GM12873 (cell line): ENCODE measurements around the gene ASTN2.

ENCODE experiments used
- TF ChIP-seq, protein P1 (sequence below): IDR thresholded peaks from 2 replicates; pipeline ENCODE4 v1.5.1; 2012; ENCODE audit warnings: low read depth, mild to moderate bottlenecking, moderate library complexity, low read length, control low read depth; ENCODE audit not compliant: insufficient read depth; ENCODE audit errors: missing control alignments

Gene ASTN2

DNA sequence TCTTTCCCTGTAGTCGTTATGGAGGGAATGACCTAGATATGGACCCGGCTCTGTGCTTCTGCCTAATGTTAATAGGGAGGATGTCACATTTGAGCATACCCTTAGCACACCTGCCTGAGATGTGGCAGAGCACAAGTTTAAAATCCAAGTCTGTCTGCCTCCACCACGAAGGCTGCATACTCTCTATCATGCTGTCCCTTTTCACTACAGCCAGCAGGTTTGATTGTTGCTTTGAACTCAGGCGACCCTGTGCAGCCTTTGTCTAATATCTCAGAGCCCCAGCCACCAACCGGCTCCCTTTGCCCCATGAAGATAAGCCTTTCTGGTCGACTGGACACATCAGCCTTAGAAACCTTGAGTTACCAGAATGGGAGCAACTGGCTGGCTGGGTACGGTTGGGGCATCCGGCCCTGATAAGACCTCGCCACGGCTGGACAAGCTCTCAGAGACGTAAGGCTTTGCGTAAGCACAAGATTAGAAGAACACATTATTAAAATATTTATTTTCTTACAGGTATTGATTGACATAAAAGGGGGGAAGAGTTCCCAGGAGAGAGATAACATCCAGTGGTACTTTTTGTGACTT, 949.8 kb downstream of the ASTN2 start:
- TF ChIP-seq, protein P1, sequence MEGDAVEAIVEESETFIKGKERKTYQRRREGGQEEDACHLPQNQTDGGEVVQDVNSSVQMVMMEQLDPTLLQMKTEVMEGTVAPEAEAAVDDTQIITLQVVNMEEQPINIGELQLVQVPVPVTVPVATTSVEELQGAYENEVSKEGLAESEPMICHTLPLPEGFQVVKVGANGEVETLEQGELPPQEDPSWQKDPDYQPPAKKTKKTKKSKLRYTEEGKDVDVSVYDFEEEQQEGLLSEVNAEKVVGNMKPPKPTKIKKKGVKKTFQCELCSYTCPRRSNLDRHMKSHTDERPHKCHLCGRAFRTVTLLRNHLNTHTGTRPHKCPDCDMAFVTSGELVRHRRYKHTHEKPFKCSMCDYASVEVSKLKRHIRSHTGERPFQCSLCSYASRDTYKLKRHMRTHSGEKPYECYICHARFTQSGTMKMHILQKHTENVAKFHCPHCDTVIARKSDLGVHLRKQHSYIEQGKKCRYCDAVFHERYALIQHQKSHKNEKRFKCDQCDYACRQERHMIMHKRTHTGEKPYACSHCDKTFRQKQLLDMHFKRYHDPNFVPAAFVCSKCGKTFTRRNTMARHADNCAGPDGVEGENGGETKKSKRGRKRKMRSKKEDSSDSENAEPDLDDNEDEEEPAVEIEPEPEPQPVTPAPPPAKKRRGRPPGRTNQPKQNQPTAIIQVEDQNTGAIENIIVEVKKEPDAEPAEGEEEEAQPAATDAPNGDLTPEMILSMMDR, result no peak

DNA sequence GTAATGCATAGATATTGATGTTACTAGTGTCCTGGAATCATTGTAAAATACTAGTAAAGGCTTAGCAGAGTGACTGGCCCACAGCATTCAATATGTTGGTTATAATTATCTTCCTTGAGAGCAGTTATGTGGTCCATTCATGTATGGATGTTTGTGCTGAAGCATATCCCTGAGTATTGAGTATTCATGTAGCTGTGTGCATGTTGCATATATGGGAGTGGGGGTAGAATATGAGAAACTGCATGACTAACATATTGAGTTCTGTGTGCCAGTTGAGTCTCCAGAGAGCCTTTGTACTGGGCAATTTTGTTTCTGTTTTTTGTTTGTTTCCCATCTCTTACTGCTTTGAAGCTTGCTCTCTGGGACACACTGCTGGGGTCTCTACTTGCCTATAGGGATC, 950.4 kb downstream of the ASTN2 start:
- TF ChIP-seq, protein P1, result no peak

DNA sequence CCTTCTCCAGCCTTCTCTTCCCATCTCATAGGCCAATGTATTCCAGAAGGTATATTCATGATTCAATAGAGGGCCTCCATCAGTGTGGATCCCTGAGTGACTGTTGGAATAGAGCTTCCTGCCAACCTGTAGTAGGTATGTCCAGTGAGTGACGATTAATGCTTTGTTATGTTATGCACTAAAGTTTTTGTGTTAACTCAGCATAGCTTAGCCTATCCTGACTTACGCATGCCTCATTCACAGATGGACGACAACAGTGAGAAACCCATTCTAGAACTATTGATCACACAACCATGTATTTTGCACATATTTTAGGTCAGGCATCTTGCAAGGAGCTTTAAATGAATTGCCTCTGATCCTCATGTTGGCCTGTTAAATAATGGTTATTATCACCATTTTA, 953.2 kb downstream of the ASTN2 start:
- TF ChIP-seq, protein P1, result no peak

DNA sequence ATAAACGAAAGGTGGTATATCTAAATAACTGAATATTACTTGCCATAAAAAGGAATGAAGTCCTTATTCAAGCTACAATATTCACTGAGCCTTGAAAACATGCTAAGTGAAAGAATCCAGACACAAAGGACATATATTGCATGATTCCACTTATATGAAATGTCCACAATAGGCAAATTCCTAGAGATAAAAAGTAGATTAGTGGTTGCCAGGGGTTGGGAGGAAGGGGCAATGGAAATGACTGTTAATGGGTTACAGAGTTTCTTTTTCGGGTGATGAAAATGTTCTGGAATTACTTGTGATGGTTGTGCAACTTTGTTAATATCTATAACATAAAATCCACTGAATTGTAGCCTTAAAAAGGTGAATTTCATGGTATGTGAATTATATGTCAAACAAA, 954.8 kb downstream of the ASTN2 start:
- TF ChIP-seq, protein P1, result no peak

DNA sequence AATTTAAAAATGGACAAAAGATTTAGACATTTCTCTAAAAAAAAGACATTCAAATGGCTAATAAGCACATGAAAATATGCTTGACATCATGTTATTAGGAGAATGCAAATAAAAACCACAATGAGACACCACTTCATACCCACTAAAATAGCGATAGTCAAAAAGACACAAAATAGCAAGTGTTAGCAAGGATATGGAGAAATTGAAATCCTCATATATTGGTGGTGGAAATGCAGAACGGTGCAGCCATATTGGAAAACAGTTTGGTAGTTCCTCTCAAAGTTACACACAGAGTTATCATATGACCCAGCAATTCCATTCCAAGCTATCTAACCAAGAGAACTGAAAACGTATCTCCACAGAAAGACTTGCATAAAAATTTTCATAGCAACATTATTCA, 955.3 kb downstream of the ASTN2 start:
- TF ChIP-seq, protein P1, result no peak

DNA sequence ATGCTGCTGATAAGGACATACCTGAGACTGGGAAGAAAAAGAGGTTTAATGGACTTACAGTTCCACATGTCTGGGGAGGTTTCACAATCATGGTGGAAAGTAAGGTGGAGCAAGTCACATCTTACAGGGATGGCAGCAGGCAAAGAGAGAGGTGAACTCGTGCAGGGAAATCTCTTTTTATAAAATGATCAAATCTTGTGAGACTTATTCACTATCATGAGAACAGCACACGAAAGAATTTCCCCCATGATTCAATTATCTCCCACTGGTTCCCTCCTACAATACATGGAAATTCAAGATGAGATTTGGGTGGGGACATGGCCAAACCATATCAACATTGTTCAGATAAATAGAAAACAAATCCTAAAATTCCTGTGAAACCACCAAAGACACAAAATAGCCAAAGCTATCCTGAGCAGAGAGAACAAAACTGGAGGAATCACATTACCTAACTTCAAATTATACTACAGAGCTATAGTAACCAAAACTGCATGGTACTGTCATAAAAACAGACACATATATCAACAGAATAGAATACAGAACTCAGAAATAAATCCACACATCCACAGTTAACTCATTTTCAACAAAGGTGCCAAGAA, 958.3 kb downstream of the ASTN2 start:
- TF ChIP-seq, protein P1, result no peak

DNA sequence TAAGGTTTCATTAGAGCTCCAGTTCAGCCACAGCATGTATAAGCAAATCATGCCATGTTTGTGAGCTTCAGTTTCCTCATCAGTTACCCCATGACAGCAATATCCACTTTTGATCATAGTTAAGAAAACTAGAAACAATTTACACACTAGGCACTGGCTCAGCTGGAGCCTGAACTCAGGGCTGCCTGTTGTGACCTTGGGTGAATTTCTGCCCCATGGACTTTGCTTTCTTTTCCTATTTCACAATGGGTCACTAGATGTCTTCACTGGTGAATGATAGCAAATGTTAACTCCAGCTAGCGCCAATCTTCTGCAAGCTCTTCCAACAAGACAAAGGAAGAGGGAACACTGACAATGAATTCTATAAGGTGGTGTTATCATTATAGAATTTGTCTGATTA, 961.1 kb downstream of the ASTN2 start:
- TF ChIP-seq, protein P1, result no peak
